D721Med (cell line): Measurements from ENCODE around the gene CTXND1.

ENCODE experiments used
- DNase-seq: peaks from one replicate; pipeline ENCODE4 v3.0.0; 2011; ENCODE audit warnings: low spot score; ENCODE audit not compliant: insufficient read length
- FAIRE-seq: peaks from 2 replicates; lab custom pipeline; 2011; peaks lifted over from hg19 to GRCh38; lab: Jason Lieb, UNC
- CTCF ChIP-seq: IDR thresholded peaks from 2 replicates; pipeline ENCODE4 v1.5.1; 2012; ENCODE audit warnings: mild to moderate bottlenecking, control low read depth; ENCODE audit not compliant: insufficient read depth; ENCODE audit errors: missing control alignments

Gene CTXND1

GRCh38 chr15:80191897-80192595, 60.0 kb downstream of the CTXND1 start:
- no peak for FAIRE-seq
- TF ChIP-seq CTCF: no peak
- DNase-seq: no peak

- DNase-seq: no peak
- FAIRE-seq: no peak
- no peak for TF ChIP-seq CTCF
These were observed 60.8 kb downstream of the CTXND1 start for GRCh38 chr15:80191198-80191597.

DNA sequence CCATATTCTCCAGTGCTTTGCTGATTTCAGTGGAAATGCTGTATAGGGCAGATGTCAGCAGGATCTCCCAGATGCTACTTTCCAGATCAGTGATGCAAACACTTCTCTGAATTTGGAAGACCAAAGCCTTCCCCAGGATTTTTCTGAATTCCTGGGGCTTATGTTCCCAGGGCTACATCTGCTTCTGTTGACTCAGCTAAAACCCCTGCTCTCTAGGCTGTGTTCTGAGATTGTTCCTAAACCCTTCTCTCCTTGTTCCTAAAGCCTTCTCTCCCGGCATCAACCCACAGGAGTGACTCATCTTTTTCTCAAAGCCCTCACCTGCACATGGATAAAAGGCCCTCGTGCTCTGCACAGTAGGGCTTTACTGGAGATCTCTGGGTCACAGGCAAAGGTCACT, 63.8 kb downstream of the CTXND1 start:
- TF ChIP-seq CTCF: no peak
- no peak for DNase-seq

GRCh38 chr15:80186597-80186996, 65.4 kb downstream of the CTXND1 start:
- no peak for DNase-seq
- no peak for FAIRE-seq
- no peak for TF ChIP-seq CTCF

More for the DNA sequence above, 63.8 kb downstream of the CTXND1 start:
- FAIRE-seq: no peak

DNA sequence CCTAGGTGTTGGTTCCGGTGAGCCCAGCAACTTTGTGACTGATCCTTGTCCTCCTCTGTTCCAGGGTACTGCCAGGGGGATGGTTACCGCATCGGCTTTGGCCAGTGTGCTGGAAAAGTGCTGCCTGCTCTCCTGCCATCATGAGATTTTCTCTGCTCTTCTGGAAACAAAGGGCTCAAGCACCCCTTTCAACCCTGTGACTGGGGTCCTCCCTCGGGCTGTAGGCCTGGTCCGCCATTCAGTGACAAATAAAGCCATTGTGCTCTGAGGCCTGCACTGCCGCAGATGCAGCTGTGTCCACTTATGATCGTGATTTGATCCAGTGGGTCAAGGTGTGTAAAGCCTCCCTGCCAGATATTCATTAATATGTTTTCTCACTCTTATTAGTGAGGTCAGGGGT, 65.9 kb downstream of the CTXND1 start:
- DNase-seq (no peak), FAIRE-seq (no peak)
- TF ChIP-seq CTCF: no peak

DNA sequence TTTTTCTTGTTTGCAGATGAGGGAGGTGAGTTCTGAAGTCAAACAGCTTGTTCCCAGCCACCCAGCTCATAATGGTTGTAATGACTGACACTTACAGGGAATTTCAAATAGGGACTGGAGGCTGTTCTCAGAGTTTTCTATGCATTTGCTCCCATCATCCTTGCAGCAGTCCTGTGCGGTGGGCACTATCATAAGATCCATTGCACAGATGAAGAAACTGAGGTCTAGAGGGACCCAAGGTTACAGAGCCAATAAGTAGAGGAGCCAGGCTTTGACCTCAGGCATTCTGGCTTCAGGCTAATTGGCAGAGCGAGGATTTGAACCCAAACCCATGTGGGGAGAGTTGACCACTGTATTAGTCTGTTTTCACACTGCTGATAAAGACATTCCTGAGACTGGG, 66.9 kb downstream of the CTXND1 start:
- no peak for TF ChIP-seq CTCF
- DNase-seq (no peak), FAIRE-seq (no peak)

DNA sequence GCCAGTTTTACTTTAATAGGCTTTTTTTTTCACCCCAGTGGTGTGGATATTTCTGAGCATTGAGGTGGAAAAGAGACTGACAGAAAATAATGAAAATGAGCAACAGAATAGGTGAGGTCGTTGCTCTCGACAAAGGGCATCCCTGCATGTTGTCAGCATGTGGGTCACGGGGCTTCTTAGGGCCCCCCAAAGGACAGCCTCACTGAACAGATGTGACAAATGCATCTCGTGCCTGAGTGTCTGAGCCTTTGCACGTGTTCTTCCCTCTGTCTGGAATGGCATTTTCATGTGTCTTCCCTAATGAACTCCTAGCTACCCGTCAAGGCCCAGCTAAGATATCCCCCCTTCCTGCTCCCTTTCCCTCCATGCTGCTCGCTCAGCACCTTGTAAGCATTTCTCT, 67.5 kb downstream of the CTXND1 start:
- FAIRE-seq: no peak

More for the DNA sequence above, 67.5 kb downstream of the CTXND1 start:
- TF ChIP-seq CTCF: no peak
- no peak for DNase-seq
